ENCODE measurements around the gene MOB2.

MOB2 gene

DNA sequence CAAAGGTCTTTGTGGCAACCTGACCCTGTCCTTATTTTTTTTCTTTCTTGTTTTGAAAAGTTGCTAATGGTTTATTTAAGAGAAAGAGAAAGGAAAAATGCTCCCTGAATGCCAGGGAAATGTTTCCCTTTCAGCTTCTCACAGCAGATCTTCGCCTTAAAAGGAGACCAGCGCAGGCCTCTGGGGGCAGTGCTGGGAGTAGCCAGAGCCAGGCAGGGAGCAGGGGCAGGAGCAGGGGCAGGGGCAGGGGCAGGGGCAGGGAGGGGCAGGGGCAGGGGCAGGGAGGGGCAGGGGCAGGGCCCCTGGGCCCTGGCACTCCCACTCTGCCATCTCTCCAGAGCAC lies 5.1 kb downstream of the MOB2 start:
- no peak overlapping the region for H3K4me3 ChIP-seq (ENCODE audit: low read length)
- no peaks in the 10 kb centered on the region for H3K9me3 ChIP-seq (replicated peaks; ENCODE audit: low read length)
- H3K4me2 ChIP-seq (ENCODE audit: low read length), result no peak overlapping the region
- peaks cover 6% of the 10 kb centered on the region for H3K4me1 ChIP-seq (ENCODE audit: control insufficient read depth, insufficient read depth, low read length)
- no peak overlapping the region for H3K9ac ChIP-seq (ENCODE audit: low read depth, low read length)
- peaks cover 32% of the 10 kb centered on the region for H3K36me3 ChIP-seq (ENCODE audit: insufficient read depth, low read length)
- H3K27me3 ChIP-seq (ENCODE audit: control insufficient read depth, insufficient read depth, low read length), result no peaks in the 10 kb centered on the region

DNA sequence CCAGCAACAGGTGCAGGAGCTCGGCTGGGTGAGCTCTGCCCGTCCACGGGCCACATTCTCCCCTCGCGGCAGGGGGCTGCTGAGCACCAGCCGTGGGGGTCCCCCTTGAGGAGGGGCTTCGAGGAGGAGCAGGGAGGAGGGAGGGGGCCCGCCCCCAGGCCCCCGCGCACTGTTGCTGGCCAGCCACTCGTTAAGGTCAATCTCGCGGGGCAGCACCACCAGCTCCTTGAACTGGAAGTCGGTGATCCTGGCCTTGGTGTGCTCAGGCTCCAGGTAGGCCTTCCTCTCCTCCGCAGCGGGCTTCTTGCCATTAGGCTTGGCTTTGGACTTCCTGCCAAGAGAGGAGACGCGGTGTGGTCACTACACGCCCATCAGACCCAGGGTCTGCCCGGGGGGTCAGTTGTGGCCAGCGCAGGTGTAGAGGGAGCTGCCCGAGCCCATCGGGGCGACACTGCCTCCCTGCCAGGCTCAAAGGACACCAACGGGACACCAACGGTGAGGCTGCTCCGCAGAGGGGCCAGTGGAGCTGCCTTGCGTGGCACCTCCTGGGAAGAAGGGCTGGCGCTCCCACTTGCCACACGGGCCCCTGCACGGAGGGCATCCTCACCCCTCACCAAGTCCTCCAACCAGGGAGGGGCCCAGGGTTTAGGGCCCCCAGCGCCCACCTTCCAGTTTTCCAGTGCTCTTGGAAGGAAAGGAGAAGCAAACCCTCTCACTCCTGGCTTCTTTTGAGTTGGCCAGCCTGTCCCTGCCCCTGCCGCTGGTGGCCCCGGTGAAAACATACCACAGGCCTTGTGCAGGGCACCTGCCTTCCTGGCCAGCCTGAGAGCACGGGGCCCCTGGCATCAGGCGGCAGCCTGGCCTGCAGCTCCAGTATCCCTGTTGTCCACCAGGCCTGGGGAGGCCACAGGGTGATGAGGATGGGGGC lies 5.8 kb downstream of the MOB2 start:
- H3K4me3 ChIP-seq (ENCODE audit: low read length), result no peak overlapping the region
- peaks cover under 1% of the 10 kb centered on the region for H3K4me1 ChIP-seq (ENCODE audit: control insufficient read depth, insufficient read depth, low read length)
- H3K9ac ChIP-seq (ENCODE audit: low read depth, low read length), result no peak overlapping the region
- no peak overlapping the region for H3K4me2 ChIP-seq (ENCODE audit: low read length)
- peaks cover 37% of the 10 kb centered on the region for H3K36me3 ChIP-seq (ENCODE audit: insufficient read depth, low read length)
- no peaks in the 10 kb centered on the region for H3K27me3 ChIP-seq (ENCODE audit: control insufficient read depth, insufficient read depth, low read length)
- no peaks in the 10 kb centered on the region for H3K9me3 ChIP-seq (replicated peaks; ENCODE audit: low read length)

DNA sequence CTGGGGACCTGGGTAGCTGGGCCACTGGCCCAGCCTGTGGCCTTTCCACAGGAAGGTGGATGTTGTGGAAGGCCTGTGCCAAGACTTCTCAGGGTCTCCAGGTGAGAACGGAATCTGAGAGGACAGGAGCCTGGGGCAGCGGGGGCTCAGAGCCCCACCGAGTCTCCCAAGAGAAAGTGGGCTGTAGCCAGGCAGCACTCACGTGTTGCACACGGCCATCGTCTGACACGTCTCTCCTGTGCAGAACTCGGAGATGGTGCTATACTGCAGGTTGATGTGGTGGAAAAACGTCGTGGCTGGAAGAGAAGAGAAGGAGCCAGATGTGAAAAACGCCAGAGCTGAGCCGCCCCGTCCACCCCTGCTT lies 6.4 kb downstream of the MOB2 start:
- Histone ChIP-seq H3K27me3 (ENCODE audit: control insufficient read depth, insufficient read depth, low read length) (no peaks in the 10 kb centered on the region), H3K9ac (ENCODE audit: low read depth, low read length) (no peak overlapping the region), H3K36me3 (ENCODE audit: insufficient read depth, low read length) (peaks cover 43% of the 10 kb centered on the region)

DNA sequence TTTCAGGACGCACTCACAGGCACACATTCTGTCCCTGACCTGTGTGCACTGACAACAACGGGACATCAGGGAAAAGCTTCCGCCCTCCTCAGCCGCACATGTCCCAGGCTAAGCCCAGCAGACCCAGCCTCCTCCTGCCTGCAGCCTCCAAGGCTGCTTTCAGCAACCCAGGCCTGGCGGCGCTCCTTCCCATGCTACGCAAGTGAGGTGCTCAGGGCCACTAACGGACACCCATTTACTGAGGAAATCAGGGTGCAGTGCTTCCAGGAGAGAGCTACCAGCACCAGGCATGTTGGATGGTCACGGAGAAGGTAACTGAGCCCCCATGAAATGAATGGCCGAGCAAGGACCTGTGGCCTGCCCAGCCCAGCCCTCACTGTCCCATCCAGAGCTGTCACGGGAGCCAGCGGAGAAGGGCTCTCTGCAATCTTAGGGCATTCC lies 6.9 kb downstream of the MOB2 start:
- Histone ChIP-seq H3K9me3 (replicated peaks; ENCODE audit: low read length) (no peaks in the 10 kb centered on the region), H3K4me1 (ENCODE audit: control insufficient read depth, insufficient read depth, low read length) (no peaks in the 10 kb centered on the region), H3K9ac (ENCODE audit: low read depth, low read length) (no peak overlapping the region), H3K4me2 (ENCODE audit: low read length) (no peak overlapping the region), H3K27me3 (ENCODE audit: control insufficient read depth, insufficient read depth, low read length) (no peaks in the 10 kb centered on the region), H3K4me3 (ENCODE audit: low read length) (no peak overlapping the region), H3K36me3 (ENCODE audit: insufficient read depth, low read length) (peaks cover 43% of the 10 kb centered on the region)

More for the DNA sequence above, 6.4 kb downstream of the MOB2 start:
- no peaks in the 10 kb centered on the region for H3K4me1 ChIP-seq (ENCODE audit: control insufficient read depth, insufficient read depth, low read length)
- H3K9me3 ChIP-seq (replicated peaks; ENCODE audit: low read length), result no peaks in the 10 kb centered on the region
- H3K4me2 ChIP-seq (ENCODE audit: low read length), result no peak overlapping the region
- H3K4me3 ChIP-seq (ENCODE audit: low read length), result no peak overlapping the region

DNA sequence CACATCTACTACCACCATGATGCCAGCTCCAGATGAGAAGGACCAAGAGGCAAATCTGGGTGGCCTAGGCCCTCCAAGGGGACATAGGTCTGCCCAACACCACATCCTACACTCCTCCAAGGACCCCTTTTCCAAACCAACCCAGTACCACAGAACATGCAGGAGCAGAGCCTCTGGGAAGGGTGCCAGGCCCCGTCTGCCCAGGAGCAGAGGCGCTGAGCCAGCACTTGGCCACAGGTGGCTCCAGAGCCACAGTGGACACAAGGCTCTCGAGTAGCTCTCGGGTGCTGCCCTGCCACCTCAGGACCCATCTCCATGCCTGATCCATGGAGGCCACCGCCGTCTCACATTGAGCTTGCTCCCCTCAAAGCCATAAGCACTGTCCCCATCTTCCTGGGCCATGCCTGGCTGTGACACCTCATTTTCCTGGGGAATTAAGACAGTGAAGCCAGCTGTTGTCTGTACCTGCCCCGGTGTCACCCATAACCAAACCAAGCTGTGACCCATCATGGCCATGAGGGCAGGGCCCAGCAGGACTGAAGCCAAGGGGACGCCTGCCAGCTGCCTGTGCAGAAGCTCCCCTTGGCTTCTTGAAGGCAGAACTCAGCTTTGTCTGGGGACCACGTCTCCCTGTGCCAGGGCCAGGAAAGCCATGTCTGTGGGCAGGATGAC lies 7.4 kb downstream of the MOB2 start:
- H3K36me3 ChIP-seq (ENCODE audit: insufficient read depth, low read length), result peaks cover 43% of the 10 kb centered on the region
- no peak overlapping the region for H3K9ac ChIP-seq (ENCODE audit: low read depth, low read length)
- H3K9me3 ChIP-seq (replicated peaks; ENCODE audit: low read length), result no peaks in the 10 kb centered on the region
- H3K27me3 ChIP-seq (ENCODE audit: control insufficient read depth, insufficient read depth, low read length), result no peaks in the 10 kb centered on the region
- no peak overlapping the region for H3K4me2 ChIP-seq (ENCODE audit: low read length)
- H3K4me3 ChIP-seq (ENCODE audit: low read length), result no peak overlapping the region
- no peaks in the 10 kb centered on the region for H3K4me1 ChIP-seq (ENCODE audit: control insufficient read depth, insufficient read depth, low read length)

DNA sequence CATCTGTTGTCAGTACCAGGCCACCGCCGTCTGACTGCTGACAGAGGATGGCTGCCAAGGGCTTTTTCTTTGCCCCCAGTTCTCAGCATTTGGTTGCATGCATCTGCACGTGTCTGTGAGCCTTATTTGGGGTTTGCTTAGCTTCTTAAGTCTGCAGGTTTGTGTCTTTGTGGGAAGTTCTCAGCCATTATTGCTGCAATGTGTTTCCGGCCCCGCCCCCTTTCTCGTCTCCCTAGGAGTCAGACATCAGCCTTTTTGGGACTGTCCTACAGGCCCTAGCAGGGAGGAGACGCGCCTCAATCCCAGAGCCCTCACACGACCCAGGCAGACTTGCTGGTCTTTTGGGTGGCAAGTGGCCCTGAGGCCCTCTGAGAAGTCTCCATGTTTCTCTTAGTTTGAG lies 8.0 kb downstream of the MOB2 start:
- Histone ChIP-seq H3K9ac (ENCODE audit: low read depth, low read length) (no peak overlapping the region), H3K4me3 (ENCODE audit: low read length) (no peak overlapping the region), H3K4me1 (ENCODE audit: control insufficient read depth, insufficient read depth, low read length) (no peaks in the 10 kb centered on the region), H3K27me3 (ENCODE audit: control insufficient read depth, insufficient read depth, low read length) (no peaks in the 10 kb centered on the region), H3K9me3 (replicated peaks; ENCODE audit: low read length) (no peaks in the 10 kb centered on the region), H3K4me2 (ENCODE audit: low read length) (no peak overlapping the region), H3K36me3 (ENCODE audit: insufficient read depth, low read length) (peaks cover 43% of the 10 kb centered on the region)

DNA sequence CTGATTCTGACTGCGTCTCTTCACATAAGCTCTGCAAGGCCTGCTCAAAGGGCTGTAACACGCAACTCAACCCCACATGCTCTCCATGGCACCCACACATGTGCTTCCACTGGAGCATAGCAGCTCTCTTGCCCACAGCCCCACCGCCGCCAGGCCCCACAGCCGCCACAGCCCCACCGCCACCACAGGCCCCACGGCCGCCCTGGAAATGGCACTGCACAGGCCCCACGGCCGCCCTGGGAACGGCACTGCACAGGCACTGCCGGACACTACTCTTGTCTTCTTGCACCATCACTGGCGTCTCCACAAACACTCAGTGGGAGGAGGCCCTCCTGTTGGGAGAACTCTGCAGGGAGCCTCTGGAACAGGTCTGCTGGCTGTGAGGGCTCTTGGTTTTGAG lies 8.6 kb downstream of the MOB2 start:
- H3K4me1 ChIP-seq (ENCODE audit: control insufficient read depth, insufficient read depth, low read length), result no peaks in the 10 kb centered on the region
- H3K9me3 ChIP-seq (replicated peaks; ENCODE audit: low read length), result no peaks in the 10 kb centered on the region
- H3K9ac ChIP-seq (ENCODE audit: low read depth, low read length), result no peak overlapping the region
- no peaks in the 10 kb centered on the region for H3K27me3 ChIP-seq (ENCODE audit: control insufficient read depth, insufficient read depth, low read length)
- no peak overlapping the region for H3K4me3 ChIP-seq (ENCODE audit: low read length)
- H3K36me3 ChIP-seq (ENCODE audit: insufficient read depth, low read length), result peaks cover 47% of the 10 kb centered on the region
- no peak overlapping the region for H3K4me2 ChIP-seq (ENCODE audit: low read length)

DNA sequence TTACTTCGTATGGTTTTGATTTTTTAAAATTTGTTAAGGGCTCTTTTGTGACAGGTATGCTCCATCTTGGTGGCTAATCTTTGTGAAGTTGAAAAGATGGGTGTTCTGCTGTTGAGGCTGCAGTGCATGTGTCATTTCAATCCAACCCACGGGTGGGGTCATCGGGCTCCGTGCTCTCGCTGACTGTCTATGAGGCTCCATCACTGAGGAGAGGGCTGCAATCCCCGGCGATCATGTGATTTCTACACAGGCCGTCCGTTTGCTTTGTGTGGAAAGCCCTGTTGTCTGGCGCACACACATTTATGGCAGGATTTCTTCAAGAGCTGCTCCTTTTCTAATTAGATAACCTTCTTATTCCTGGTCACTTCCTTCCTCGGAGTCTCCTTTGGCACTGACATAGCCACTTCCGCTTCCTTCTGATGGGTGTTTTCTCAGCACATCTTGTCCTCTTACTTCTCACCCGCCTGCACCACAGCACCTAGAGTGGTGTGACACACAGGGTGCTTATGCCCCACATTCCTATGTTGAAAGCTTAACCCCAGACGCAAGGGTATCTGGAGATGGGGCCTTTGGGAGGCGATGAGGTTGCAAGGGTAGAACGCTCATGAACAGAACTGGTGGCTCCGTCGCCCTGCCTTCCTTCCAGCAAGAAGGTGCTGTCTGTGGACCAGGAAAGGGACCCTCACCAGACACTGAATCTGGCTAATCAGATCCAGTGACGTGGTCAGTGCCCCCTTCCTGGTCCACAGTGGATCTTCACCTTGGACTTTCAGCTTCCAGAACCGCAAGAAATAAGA lies 9.4 kb downstream of the MOB2 start:
- H3K4me2 ChIP-seq (ENCODE audit: low read length), result no peak overlapping the region
- no peaks in the 10 kb centered on the region for H3K27me3 ChIP-seq (ENCODE audit: control insufficient read depth, insufficient read depth, low read length)
- no peak overlapping the region for H3K4me3 ChIP-seq (ENCODE audit: low read length)
- H3K9me3 ChIP-seq (replicated peaks; ENCODE audit: low read length), result no peaks in the 10 kb centered on the region
- no peak overlapping the region for H3K9ac ChIP-seq (ENCODE audit: low read depth, low read length)
- H3K4me1 ChIP-seq (ENCODE audit: control insufficient read depth, insufficient read depth, low read length), result no peaks in the 10 kb centered on the region
- H3K36me3 ChIP-seq (ENCODE audit: insufficient read depth, low read length), result peaks cover 48% of the 10 kb centered on the region

DNA sequence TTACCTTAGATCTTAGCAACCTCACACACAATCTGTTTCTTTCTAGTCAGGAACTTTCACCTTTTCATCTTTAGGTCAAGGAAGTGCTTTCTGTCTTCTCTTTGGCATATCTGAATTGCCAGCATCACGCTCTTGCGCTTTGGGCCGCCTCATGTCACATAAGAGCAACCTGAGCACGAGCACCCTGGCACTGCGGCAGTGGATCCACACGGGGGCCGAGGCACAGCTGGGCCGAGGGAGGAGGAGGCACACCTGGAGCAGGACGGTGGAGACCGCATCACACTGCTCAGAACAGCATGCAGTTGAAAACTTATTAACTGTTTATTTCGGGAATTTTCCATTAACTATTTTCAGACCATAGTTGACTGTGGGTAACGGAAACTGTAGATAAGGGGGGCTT lies 10.7 kb downstream of the MOB2 start:
- Histone ChIP-seq H3K4me3 (ENCODE audit: low read length) (no peak overlapping the region), H3K4me2 (ENCODE audit: low read length) (no peak overlapping the region), H3K27me3 (ENCODE audit: control insufficient read depth, insufficient read depth, low read length) (no peaks in the 10 kb centered on the region), H3K9ac (ENCODE audit: low read depth, low read length) (no peak overlapping the region), H3K4me1 (ENCODE audit: control insufficient read depth, insufficient read depth, low read length) (no peaks in the 10 kb centered on the region), H3K9me3 (replicated peaks; ENCODE audit: low read length) (no peaks in the 10 kb centered on the region), H3K36me3 (ENCODE audit: insufficient read depth, low read length) (peaks cover 48% of the 10 kb centered on the region)

DNA sequence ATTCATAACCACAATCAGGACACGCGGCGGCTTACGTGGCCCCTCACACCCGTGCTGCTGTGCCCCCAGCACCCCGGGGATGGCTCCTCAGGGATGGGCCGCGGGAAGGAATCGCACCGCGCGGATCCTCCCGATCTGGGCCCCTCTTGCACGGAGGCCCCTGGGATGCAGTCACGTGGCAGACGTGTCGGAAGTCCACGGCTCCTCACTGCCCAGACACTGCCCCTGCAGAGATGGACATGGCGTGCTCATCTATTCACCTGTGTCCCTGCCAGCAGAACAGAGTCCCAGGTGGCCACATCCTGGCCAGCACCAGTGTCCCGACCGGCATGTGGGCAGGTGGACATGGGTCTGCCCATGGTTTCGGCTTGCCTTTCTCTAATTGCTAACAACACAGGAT lies 12.8 kb downstream of the MOB2 start:
- Histone ChIP-seq H3K9me3 (replicated peaks; ENCODE audit: low read length) (no peaks in the 10 kb centered on the region), H3K4me1 (ENCODE audit: control insufficient read depth, insufficient read depth, low read length) (no peaks in the 10 kb centered on the region), H3K4me2 (ENCODE audit: low read length) (no peak overlapping the region), H3K27me3 (ENCODE audit: control insufficient read depth, insufficient read depth, low read length) (no peaks in the 10 kb centered on the region), H3K9ac (ENCODE audit: low read depth, low read length) (no peak overlapping the region), H3K4me3 (ENCODE audit: low read length) (no peak overlapping the region), H3K36me3 (ENCODE audit: insufficient read depth, low read length) (peaks cover 35% of the 10 kb centered on the region)

DNA sequence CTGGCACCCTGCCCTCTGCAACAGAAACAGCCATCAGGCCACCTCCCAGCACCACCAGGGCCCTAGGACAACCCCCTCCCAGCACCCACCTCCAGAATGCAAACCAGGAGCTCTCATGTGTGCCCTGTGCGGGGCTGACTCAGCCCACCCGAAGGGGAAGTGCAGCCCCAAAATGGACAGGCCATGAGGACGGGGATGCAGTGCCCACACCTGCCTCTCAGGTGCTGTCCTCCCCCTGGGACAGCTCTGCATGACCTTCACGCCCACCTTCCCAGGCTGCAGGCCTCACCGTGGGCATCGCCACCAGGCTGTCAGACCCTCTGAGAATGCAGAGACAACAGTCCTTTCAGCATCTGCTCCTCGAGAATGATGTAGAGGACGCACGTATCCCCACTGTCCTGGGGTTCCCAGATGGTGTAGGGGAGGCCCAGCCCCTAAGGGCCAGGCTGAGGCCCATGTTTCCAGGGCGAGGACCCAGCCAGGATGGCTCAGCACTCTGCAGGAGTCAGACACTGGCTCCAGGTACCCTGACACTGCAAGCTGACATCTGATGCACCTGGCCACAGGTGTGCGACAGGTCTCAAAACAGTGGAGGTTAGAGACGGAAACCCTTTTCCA lies 13.5 kb downstream of the MOB2 start:
- Histone ChIP-seq H3K4me2 (ENCODE audit: low read length) (no peak overlapping the region), H3K27me3 (ENCODE audit: control insufficient read depth, insufficient read depth, low read length) (no peaks in the 10 kb centered on the region), H3K4me1 (ENCODE audit: control insufficient read depth, insufficient read depth, low read length) (no peaks in the 10 kb centered on the region), H3K4me3 (ENCODE audit: low read length) (no peak overlapping the region), H3K9me3 (replicated peaks; ENCODE audit: low read length) (no peaks in the 10 kb centered on the region), H3K36me3 (ENCODE audit: insufficient read depth, low read length) (peaks cover 29% of the 10 kb centered on the region), H3K9ac (ENCODE audit: low read depth, low read length) (no peak overlapping the region)
